ENCODE measurements around the gene RGL3.
"Not testable (repeated sequence)": the region's sequence is repeated elsewhere in the genome, so short reads cannot be mapped to it uniquely, and the experiment has no call there.

The RGL3 gene

DNA sequence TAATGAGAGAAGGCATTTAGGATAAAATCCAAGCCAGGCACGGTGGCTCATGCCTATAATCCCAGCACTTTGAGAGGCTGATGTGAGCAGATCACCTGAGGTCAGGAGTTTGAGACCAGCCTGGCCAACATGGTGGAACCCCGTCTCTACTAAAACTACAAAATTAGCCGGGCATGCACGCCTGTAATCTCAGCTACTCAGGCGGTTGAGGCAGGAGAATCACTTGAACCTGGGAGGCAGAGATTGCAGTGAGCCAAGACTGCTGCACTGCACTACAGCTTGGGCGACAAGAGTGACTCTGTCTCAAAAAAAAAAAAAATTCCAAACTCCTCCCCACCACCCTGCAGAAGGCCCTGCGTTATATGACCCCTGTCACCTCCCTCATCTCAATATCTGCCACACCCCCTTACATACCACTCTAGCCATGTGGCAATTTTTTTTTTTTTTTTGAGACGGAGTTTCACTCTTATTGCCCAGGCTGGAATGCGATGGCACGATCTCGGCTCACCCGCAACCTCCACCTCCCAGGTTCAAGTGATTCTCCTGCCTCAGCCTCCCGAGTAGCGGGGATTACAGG, 39.8 kb downstream of the RGL3 start:
- DNase-seq, result not testable (repeated sequence)

DNA sequence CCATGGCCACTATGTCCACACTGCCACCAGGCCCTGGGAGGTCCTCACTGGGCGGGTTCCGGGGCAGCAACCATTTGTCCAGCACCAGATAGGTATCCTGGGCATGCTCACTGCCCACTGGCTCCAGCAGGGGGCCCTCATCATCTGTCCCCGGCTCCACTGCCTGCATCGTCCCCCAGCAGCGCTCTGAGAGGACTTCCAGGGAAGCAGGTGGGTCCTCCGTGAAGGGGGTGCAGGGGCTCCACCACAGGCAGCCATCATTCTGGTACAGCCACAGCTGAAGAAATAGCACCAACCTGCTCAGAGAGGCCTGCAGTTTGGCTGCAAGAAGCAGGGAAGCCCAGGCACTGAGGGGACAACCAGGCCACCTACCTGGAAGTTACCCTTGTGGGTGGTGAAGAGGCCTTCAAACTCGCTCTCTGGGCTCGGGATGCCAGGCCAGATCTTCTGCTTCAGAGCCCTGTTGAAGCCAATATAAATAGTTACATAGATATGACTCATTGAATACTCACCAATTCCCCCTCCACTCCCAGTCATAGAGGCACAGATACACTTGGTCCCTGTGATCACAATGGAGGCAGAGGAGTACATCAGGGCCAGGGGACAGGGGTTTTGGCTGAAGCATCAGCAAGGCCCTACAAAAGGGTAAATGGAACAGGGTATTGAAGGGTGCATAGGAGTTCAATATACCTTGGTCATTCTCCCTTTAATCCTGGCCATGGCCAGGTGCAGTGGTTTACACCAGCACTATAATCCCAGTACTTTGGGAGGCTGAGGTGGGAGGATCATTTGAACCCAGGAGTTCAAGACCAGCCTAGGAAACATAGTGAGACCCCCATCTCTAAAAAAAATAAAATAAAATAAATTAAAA, 40.6 kb downstream of the RGL3 start:
- no peak for DNase-seq

DNA sequence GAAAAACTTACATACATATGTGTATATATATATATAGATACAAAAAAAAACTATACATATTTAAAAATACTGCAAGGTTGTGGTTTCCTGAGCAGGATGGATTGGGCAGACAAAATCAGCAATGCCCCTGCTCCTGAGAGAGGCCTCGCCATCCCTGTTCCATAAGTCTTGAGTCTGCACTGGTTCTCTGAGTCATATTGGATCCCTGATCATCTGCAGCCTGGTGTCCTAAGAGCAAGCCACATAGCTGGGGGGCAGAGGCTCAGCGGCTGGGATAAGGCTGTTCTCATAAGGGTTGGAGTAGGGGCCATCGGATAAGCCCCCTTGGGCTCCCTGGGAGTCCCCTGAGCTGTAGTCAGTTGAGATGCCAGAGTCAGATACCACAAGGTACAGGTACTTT, 41.4 kb downstream of the RGL3 start:
- DNase-seq, result no peak

DNA sequence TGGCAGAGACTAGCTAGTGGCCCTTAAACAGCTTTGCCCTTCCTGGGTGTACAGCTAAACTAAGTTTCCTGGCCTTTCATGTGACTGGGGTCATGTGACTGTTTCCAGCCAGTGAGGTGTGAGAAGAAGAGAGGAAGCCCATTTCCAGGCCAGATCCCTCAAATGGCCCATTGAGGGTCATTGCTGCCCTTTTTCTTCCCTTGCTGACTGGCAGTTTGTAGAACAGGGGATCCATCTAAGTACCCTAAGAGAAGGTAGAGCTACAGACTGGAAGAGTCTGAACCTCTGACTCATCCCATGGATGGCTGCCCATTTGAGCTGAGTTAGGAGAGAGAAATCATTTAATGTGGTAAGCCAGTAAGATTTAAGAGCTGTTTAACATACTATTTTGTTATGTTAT, 41.9 kb downstream of the RGL3 start:
- no peak for DNase-seq

DNA sequence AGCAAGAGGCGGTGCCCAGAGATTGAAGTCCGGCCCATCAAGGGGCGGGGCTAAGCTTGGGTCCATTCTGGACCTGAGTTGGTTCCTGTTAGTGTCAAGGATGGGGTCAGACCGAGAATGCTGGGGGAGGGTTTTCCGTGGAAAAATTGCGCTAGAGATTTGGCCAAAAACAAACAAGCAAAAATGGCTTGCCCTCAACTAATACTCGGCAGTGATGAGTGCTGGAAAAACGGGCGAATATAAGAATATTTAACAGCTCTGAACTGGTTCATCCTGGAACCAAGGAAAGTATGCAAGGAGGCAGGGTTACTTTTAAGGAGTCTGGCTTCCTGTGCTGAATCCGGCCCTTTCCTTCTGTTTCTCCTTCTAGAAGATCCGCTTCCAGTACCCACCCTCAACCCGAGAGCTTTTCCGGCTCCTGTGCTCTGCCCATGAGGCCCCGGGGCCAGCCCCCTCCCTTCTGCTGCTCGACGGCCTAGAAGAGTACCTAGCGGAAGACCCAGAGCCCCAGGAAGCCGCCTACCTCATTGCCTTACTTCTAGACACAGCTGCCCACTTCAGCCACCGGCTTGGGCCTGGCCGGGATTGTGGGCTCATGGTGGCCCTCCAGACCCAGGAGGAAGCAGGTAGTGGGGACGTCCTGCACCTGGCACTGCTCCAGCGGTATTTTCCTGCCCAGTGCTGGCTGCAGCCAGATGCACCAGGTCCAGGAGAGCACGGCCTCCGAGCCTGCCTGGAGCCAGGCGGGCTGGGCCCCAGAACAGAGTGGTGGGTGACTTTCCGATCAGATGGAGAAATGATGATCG, 43.8 kb downstream of the RGL3 start:
- peak; percentile 75 for DNase-seq

DNA sequence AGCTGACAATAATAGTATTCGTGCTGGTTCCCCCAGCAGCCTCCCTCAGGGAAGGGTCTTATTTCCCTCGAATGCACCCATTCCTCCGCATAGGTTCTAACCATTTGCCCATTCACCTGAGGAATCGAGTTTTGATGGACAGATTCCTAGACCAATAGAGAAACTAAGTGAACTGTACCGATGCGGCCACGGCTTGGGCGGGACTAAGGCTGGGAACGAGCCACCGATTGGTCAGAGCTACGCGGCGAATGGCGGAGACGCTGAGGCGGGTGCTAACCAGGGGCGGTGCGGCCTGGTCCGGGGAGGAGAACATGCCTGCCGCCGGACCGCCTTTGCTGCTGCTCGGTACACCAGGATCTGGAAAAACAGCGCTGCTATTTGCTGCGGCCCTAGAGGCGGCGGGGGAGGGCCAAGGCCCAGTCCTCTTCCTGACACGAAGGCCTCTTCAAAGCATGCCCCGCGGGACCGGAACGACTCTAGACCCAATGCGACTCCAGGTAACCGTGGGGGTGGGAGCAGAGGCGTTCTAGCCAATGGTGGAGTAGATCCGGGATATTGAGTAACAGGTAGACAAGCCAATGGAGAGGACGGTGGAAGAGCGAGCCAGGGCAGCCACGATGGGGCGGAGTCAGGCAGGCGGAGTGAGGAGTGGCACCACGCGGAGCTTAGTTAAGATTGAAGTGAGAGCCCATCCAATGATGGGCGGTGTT, 44.5 kb downstream of the RGL3 start, which contains the start of gene SWSAP1:
TSS of gene SWSAP1 (plus strand) at position 234 of the 710 bp plus-strand sequence. CDS start at position 249, 15 bp downstream.
- DNase-seq, result peak; percentile 100

DNA sequence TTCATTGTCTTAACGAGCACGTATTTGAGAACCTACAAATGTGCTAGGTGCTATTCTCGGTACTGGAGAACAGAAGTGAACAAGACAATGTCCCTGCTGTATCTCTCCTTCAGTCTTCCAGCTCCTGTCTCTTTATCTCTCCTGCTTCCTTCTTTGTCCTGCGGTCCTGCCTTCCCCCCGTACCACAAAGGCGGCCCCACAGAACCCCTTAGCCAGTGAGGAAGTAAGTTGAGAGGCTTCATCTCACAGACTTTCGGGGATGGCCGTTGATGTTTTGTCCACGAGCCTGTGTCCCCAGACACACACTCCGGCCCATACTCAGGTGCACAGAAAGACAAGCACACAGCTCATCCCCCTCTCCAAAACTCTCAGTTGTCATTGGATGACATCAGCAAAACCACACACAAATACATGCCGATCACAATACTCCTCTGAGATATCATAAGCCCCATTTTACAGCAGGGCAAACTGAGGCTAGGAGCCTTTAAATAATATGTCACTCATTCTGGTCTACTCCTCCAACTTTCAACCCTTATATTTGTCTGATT, 45.2 kb downstream of the RGL3 start:
- DNase-seq, result no peak

DNA sequence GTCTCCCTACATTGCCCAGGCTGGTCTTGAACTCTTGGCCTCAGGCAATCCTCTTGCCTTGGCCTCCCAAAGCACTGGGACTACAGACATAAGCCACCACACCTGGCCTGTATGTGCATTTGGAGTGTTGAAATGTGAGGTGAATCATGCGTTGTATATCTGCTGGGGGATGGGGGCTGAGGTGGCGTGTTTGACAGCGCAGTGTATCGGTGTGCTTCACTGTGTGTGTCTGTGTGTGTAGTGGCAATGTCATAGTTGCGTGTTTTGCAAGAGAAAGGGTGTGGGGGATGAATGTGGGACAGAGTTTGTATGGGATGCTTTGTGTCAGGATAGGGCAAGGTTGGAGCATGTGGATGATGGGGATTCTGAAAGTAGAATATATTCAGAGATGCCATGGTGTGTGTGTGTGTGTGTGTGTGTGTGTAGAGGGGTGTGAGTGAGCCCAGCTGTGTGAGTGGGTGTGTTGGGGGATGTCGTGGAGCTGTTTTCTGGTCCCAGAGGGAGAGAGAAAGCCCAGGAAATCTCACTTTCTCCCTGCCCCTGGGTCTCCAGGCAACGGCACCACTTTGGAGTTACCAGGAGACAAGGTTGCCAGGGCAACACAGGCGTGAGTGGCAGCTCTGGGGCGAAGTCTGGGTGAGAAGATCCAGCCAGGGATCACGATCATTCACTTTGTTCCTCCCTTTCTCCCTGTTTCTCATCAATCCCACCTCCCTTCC, 45.8 kb downstream of the RGL3 start:
- DNase-seq, result no peak

DNA sequence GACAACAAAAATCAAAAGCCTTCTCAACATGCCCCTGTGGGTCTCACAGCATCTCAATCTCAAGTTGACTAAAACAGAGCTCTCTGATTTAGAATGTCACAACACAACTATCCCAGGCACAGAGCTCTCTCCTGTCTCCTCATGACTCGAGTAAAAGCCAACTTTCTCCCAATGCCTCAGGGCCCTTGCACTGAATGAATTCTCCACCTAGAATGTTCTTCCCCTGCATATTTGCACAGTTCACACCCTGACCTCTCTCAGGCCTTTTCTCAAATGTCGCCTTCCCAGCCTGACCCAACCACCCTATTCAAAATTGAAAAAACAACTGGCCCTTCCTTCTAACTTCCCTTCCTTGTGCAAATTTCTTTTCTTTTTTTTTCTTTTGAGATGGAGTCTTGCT, 48.4 kb downstream of the RGL3 start:
- no peak for DNase-seq

DNA sequence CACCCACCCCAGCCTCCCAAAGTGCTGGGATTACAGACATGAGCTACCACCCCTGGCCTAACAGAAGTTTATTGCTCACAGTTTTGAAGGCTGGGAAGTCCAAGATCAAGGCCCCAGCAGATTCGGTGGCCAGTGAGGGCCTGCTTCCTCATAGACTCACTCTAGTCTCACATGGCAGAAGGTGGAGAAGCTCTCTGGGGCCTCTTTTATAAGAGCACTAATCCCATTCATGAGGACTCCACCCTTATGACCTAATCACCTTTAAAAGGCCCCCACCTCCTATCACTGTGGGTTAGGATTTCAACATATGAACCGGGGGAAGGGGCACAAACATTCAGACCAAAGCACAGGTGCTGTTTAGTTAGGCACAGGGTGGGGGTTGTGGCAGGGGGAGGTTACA, 51.6 kb downstream of the RGL3 start:
- no peak for DNase-seq

DNA sequence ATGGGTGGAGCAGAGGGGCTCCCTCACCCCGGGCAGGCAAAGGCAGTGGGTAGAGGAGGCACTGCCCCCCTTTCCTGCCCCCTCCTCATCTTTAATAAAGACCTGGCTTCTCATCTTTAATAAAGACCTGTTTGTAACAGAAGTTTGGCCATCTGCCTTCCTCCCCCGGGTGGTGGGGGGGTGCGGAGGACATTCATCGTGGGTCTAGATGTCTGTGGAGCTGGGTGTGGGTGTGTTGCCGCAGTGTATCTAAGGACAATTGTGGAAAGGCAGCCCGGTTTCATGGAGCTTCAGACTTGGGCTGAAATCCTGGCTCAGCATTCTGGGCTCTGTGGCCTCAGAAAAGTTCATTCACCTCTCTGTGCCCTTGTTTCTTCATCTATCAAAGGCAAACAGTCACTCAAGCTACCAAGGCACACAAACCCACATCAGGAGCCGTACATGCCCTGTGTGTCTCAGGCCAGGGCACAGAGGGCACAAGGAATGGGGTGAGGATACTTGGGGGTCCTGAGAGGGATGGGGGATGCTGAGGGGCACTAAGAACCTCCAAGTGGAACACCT, 53.5 kb downstream of the RGL3 start:
- DNase-seq, result no peak

DNA sequence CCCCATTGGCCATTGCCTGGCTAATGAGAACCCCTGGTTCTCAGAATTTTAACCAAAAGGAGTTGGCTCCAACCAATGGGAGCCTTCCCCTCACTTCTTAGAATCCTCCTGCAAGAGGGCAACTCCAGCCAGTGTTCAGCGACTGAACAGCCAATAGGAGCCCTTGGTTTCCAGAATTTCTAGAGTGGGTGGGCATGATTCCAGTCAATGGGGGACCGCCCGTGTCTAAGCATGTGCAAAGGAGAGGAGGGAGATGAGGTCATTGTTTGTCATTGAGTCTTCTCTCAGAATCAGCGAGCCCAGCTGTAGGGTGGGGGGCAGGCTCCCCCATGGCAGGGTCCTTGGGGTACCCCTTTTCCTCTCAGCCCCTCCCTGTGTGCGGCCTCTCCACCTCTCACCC, 54.2 kb downstream of the RGL3 start:
- DNase-seq, result no peak

DNA sequence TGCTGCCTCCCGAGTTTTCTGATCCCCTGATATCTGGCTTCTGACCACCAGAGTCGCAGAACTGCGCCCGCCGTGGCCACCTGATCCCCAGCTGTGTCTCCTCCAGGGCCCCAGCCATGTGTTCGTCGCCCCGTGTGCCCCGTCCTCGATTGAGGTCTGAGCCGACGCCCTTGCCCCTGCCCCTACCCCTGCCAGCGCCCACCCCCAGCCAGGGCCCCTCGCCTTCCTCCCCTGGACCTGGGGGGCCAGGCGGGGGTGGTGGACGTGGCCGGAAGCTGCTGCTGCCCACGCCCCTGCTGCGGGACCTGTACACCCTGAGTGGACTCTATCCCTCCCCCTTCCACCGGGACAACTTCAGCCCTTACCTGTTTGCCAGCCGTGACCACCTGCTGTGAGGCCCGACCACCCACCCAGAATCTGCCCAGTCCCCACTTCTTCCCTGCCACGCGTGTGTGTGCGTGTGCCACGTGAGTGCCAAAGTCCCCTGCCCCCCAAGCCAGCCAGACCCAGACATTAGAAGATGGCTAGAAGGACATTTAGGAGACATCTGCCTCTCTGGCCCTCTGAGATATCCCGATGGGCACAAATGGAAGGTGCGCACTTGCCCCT, 54.7 kb downstream of the RGL3 start:
- DNase-seq, result no peak

DNA sequence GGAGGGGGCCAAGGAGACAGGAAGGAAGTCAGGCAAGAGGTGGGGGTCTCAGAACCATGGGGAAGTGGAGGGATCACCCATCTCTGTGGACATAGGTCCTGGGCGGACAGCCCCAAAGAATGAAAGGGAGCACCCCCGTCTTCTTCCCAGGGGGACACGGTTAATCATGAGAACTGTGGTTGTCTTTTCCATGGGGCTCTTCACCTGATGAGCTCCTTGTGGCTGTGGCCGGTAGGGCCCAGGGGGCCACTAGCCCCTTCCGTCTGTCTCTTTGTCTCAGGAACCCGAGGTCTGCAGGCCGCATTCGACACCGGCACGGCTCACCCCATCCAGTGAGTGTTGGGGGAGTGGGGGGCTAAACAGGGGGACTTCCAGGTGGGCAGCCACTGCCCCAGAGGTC, 55.2 kb downstream of the RGL3 start:
- no peak for DNase-seq

DNA sequence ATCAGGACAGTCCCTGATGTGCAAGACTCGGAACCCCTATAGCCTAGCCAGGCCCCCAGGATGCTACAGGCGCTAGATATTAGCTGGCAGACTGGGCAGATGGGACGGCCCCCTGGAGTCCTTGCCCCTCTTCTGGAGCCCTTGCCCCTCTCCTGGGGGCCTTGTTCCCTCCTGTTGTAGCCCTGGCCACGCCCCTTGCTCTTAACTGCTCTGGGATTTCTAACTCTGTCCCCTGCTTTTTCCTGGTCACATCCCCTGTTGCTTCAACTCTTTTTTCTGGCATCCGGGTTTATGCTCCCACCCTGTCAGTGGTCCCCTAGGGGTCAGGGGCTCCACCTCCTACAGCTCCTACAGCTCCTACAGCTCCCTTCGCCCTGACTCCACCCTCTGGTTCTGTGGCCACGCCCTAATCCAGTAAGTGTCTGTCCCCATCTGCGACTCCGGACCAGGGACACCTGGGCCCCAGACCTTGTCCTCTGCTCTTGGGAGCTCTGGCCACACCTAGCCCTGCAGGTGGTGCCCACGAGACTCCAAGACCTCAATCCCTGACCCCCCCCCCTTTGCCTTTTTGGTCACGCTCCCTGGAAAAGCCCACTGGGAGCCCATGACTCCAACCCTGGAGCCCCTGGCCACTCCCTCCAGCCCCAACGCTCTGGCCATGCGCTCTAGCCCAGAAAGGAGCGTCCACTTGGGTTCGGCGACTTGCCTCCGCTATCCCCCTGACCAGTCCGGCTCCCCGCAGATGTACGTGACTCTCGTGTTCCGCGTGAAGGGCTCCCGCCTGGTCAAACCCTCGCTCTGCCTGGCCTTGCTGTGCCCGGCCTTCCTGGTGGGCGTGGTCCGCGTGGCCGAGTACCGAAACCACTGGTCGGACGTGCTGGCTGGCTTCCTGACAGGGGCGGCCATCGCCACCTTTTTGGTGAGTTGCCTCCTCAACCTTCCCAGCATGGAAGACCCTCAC, 57.1 kb downstream of the RGL3 start:
- DNase-seq, result no peak

DNA sequence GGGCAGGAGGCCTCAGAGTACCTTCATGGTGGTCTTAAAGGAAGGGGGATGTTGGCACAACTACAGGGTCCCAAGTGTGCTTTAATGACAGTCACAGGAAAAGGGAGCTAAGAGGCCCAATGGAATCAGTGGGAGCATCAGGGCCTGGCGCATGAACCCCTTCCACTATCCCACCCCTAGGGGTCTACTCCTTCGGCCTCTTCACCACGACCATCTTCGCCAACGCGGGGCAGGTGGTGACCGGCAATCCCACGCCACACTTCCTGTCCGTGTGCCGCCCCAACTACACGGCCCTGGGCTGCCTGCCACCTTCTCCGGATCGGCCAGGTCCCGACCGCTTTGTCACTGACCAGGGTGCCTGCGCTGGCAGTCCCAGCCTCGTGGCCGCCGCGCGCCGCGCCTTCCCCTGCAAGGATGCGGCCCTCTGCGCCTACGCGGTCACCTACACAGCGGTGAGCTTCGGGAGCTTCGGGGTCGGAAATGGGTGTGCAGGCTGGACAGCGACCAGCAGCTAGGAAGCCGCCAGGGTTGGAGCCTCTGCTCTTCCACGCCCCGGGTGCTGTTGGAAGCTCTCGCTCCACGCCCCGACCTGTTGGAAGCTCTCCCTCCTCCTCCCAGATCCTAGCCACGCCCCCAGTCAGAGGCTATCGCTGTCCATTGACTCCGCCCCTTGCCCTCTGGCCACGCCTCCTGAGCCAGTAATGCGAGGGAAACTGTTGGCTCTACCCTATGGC, 57.9 kb downstream of the RGL3 start:
- no peak for DNase-seq

DNA sequence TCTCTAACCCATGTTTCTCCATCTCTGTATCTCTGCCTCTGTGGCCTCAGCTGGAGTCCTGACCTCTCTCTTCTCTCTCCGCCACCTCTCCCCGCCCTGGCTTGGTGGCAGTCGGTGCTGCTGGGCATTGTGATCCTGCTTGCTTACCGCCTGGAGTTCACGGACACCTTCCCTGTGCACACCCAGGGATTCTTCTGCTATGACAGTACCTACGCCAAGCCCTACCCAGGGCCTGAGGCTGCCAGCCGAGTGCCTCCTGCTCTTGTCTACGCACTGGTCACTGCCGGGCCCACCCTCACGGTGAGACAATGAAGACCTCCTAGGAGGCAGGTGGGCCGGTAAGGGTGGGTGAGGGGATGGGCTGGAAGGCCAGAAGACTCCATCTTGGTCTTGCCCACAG, 59.7 kb downstream of the RGL3 start:
- no peak for DNase-seq

DNA sequence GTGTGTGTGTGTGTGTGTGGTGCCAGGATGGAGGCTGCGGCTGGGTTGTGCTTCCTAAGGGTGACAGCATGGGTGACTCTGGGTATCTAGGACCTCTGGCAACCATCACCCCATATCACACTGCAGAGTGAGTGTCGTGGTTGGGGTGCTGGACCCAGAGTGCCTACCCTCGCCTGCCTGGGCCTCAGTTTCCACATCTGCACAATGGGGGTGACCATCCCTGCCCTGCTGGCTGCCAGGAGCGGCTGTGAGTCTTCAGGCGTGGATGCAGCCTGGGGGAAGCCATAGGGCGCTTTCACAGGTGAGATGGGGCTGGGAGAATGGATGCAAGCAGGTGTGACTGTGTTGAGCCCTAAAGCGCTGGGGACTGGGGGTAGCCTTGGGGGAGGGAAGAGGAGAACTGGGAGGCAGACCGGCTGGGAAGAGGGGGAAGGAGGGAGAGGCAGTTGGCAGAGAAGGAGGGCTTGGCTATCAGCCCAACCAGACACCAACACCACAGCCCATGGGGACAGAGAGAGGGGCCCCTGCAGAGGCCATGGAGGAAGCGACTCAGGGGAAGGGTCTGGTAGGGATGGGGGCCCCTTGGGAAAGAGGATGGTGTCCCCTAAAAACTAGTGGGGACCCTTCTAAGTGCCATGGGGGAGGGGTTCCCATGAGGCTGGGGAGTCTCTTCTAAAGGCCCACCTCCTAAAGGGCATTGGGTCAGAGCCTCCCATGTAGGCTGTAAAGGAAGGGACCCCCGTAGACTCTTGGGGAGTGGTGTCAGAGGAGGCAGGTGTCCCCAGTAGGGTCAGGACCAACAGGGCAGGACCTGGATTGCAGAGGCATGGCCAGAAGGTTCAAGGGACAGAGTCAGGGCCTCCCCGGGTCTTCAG, 62.2 kb downstream of the RGL3 start:
- DNase-seq, result no peak
